ENCODE measurements around the gene RAB19. TPM values are rescaled to one million over a fixed set of nuclear protein-coding genes. Genes with fewer than 3 reads are reported as not detected.

The RAB19 gene
- total RNA-seq, 4 donors from 2014 or later = 7.4 to 18.6 (median 10.1) TPM

GRCh38 chr7:140476698-140477261 lies 72.9 kb downstream of the RAB19 start:
- TF ChIP-seq CTCF (IDR thresholded peaks at IDR 0.05) = no peak
- no peak for TF ChIP-seq POLR2A (IDR thresholded peaks at IDR 0.05)
- peak overlapping the region; percentile 95 to 99 (median 96) for H3K27ac ChIP-seq
- peaks cover 0 to 3% (median 0%) of the 10 kb centered on the region in 3 donors for H3K36me3 ChIP-seq
- peak overlapping the region in 2 of 4 donors; percentile 87 to 93 for H3K4me3 ChIP-seq
- peaks cover 0 to 29% (median 5%) of the 10 kb centered on the region in 4 donors for H3K4me1 ChIP-seq
- no peaks in the 10 kb centered on the region for H3K27me3 ChIP-seq
- DNase-seq = no peak
- no peaks in the 10 kb centered on the region for H3K9me3 ChIP-seq

Small RNAs within 50 kb of the gene (small RNA-seq; reads per million reads assigned to genes)
- gene RNA5SP247 (0 reads per million in 2 donors), gene RNA5SP248 (46.8 to 54.9 reads per million in 2 donors)

Other genes with a start within 250 kb of the RAB19 start
- gene KDM7A, start 227.1 kb upstream of the RAB19 start, total RNA-seq = 10 to 100 TPM; 38.0 to 59.3 (median 38.8) TPM
- gene SLC37A3, start 5.5 kb upstream of the RAB19 start, total RNA-seq = 100 to 1,000 TPM in 2 of 4 donors, 10 to 100 TPM in 2; 45.4 to 124 (median 98.9) TPM
- gene MKRN1, start 75.4 kb downstream of the RAB19 start, total RNA-seq = 100 to 1,000 TPM; 100 to 194 (median 105) TPM
- gene DENND2A, start 236.8 kb downstream of the RAB19 start, total RNA-seq = 10 to 100 TPM in 2 of 4 donors, 1 to 10 TPM in 2; 1.6 to 44.6 (median 8.3) TPM

Data from Peyer's patch (tissue), 4 donors.